HAP-1 (cell line): Measurements from ENCODE around the gene RALGPS1.

ENCODE experiments used
- DNase-seq, 2 experiments: peaks; one replicate each; pipeline ENCODE4 v3.0.0-alpha.2; 2016 to 2020; ENCODE audit warnings: low spot score in 2 of 2
- H3K27me3 ChIP-seq: fragments of 250-450 bp; sonication (Bioruptor Pico); 2 replicates; pipeline ENCODE4 v1.5.1; 2020; ENCODE audit warnings: low read depth, mild to moderate bottlenecking, moderate library complexity
- H3K36me3 ChIP-seq: fragments of 250-450 bp; sonication (Bioruptor Pico); replicated peaks from 2 replicates; pipeline ENCODE4 v1.5.1; 2020; ENCODE audit warnings: mild to moderate bottlenecking
- H3K4me1 ChIP-seq: fragments of 250-450 bp; sonication (Bioruptor Pico); 2 replicates; pipeline ENCODE4 v1.5.1; 2020; ENCODE audit warnings: mild to moderate bottlenecking
- H3K4me3 ChIP-seq: fragments of 250-450 bp; sonication (Bioruptor Pico); 2 replicates; pipeline ENCODE4 v1.5.1; 2020; ENCODE audit warnings: mild to moderate bottlenecking, moderate library complexity
- H3K9me3 ChIP-seq: fragments of 250-450 bp; sonication (Bioruptor Pico); 2 replicates; pipeline ENCODE4 v1.5.1; 2020; ENCODE audit warnings: mild to moderate bottlenecking, moderate library complexity
- in situ Hi-C: fragments of 300-500 bp; cut with MboI; formaldehyde crosslinking; loops from 3 replicates; pipeline ENCODE4 v1.14.3; 2020; ENCODE audit warnings: low sequenced_read_pairs, inconsistent platforms, mixed read lengths

RALGPS1 gene

DNA sequence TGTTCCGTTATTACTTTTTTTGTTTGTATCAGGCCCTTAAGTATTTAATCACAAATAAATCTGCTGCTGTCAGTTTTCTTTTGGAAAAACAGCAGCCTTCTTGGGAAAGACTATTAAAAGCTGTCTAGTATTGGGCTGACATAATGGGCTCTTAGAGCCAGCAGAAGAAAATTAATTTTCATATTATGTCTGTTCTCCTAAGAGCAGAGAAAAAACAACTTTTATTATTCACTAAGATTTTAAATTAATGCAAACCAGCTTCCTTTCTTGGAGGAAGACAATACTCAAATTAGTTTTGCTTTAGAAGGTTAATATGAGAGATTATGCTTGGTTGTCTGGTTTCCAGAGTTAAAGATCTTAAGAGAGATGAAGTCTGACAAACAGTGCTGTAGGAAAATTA, 319.4 kb downstream of the RALGPS1 start:
- Histone ChIP-seq H3K4me3 (no peak overlapping the region), H3K36me3 (no peaks in the 10 kb centered on the region), H3K4me1 (peaks cover 5% of the 10 kb centered on the region), H3K9me3 (no peaks in the 10 kb centered on the region), H3K27me3 (no peaks in the 10 kb centered on the region)
- in situ Hi-C loops, result no loop called here
- DNase-seq, result no peak

DNA sequence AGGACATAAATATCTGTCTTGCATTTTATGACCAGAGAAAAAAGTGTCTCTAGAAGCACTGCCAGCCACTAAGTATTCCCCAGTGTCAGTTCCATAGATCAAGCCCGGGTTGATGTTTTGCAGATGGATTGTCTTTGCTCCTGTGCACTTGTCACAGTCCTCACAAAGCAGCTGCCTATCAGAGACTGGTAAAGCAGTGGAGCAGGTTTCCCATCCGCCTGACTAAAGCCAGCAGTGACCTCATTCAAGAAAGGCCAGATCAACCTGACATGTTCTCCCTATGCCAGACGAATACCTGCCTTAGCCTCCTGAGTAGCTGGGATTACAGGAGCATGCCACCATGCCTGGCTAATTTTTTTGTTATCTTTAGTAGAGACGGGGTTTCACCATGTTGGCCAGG, 323.2 kb downstream of the RALGPS1 start:
- in situ Hi-C loops, result no loop called here
- DNase-seq, result no peak
- no peaks in the 10 kb centered on the region for H3K9me3 ChIP-seq
- no peak overlapping the region for H3K4me3 ChIP-seq
- H3K36me3 ChIP-seq, result no peaks in the 10 kb centered on the region
- no peaks in the 10 kb centered on the region for H3K27me3 ChIP-seq
- H3K4me1 ChIP-seq, result peaks cover 5% of the 10 kb centered on the region

DNA sequence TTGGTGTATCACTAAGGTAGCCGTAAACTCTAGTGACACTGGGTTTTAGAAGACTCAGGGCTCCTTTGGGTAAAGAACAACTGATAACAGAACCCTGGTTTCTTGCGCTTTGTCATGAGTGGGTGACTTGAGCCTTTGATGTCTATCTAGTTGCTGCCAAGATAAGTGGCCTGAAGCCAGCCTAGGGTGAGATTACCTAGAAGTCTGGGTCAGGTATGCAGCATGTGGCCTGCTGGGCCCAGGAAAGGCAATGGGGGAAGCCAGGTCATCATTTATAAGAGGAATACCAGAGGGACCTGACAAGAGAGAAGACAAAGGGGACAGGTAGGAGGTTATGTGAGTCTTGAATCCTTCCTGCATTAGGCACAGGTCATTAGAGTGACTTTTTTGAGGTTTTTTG, 326.8 kb downstream of the RALGPS1 start:
- Histone ChIP-seq H3K27me3 (no peaks in the 10 kb centered on the region), H3K4me3 (no peak overlapping the region), H3K4me1 (peaks cover 9% of the 10 kb centered on the region), H3K9me3 (no peaks in the 10 kb centered on the region), H3K36me3 (peaks cover 14% of the 10 kb centered on the region)
- in situ Hi-C loops, result no loop called here
- no peak for DNase-seq

DNA sequence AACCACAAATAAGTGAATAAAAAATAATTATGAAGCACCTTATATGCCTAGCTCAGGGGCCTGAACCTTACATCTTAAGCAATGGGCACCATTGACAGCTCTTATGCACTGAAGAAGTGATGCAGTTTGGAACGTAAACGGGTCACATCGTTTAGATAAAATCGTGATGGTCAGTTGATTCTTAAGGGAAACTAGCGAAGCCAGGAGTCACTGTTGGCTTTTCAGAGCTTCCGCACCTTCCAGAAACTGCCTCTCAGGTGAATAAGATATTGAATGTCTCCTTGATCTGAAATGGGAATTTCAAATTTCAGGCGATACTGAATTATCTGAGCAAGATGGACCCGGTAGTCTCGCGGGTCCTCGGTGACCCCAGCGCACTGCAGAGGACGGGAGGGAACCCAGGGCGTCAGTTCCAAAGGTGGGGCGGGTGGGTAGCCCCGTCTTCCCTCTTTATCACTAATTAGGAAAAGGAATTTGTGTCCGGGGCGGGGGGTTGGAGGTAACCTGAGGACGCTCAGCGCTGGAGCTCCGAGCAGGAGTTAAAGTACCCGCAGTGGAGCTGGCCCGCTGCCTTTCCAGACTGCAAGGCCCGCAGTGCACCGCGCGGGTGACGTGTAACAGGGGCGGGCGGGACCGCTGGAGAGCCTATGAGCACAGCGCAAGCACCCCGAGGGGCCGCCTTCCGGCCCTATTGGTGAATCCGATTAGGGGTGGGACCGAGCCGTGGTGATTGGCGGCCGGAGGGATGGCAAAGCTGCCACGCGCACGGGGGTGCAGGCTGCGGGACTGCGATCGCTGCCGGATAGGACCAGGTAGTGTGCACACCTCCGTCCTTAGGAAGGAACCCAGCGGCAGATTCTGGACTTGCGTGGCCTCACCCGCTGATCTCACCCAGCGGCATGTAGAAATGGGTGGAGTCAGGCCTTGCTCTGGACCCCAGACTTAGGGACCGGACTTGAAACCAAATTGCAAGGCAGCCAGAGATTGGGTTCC, 330.3 kb downstream of the RALGPS1 start:
- no peaks in the 10 kb centered on the region for H3K9me3 ChIP-seq
- DNase-seq, result peak; percentile 93 to 97
- H3K27me3 ChIP-seq, result no peaks in the 10 kb centered on the region
- H3K36me3 ChIP-seq, result peaks cover 14% of the 10 kb centered on the region
- in situ Hi-C loops, result no loop called here
- peak overlapping the region; percentile 51 for H3K4me3 ChIP-seq
- peaks cover 9% of the 10 kb centered on the region for H3K4me1 ChIP-seq

DNA sequence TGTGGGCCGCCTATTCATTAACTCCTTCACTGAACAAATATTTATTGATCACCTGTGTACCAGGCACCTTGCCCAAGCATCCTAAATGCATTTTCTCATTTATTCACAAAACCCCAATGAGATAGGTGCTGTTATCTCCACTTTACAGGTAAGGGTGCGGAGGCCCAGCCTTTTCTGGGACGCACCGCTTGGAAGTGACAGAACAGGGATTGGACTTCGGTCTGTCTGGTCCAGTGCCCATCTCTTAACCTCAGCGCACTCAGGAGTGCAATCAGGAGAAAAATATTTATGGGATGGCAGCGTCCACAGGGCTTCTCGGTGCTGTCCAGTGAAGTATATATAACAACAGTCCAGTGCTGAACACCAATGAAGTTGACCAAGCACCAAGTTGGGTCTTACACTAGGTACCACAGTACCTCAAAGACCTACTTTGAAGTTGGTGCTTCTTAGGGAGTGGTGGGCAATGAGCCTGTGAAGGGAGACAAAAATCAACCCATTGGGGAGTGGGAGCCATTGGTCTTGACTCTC, 331.1 kb downstream of the RALGPS1 start:
- Histone ChIP-seq H3K4me3 (peak overlapping the region; percentile 51), H3K27me3 (no peaks in the 10 kb centered on the region), H3K4me1 (peaks cover 9% of the 10 kb centered on the region), H3K9me3 (no peaks in the 10 kb centered on the region), H3K36me3 (peaks cover 14% of the 10 kb centered on the region)
- in situ Hi-C loops, result no loop called here
- DNase-seq, result no peak

DNA sequence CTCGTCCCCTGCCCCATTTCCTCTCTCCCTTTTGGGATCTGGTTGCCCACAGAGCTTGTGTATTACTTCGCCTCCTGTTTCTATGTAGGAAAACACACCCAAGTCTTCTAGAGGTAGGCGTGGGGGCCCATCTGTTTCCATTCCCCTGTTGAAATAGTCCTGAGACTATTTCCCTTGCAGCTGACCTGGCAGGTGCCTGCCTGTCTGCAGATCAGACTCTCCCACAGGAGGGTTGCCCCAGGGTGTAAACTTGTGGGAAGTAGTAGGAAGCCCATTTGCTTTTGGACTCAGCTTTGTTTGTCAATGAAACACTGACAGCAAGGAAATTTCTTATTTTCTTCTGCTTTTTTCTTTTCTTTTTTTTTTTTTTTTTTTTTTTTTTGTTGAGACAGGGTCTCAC, 333.7 kb downstream of the RALGPS1 start:
- H3K27me3 ChIP-seq, result no peaks in the 10 kb centered on the region
- in situ Hi-C loops, result no loop called here
- H3K4me3 ChIP-seq, result no peak overlapping the region
- H3K4me1 ChIP-seq, result peaks cover 9% of the 10 kb centered on the region
- H3K9me3 ChIP-seq, result no peaks in the 10 kb centered on the region
- no peak for DNase-seq
- H3K36me3 ChIP-seq, result peaks cover 14% of the 10 kb centered on the region

DNA sequence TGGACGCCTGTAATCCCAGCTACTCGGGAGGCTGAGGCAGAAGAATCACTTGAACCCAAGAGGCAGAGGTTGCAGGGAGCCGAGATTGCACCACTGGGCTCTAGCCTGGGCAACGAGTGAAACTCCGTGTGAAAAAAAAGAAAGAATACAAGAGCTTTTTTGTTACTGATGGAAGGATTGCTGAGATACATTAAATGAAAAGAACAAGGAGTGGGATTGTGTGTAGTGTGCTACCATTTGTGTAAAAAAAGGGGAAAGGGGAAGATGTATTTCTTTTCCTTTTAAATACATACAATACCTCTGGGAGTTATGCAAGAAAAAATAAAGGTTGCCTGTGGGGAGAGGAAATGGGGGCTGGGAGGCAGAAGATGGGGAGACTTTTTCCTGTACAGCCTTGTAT, 335.3 kb downstream of the RALGPS1 start:
- Histone ChIP-seq H3K4me3 (no peak overlapping the region), H3K4me1 (peaks cover 4% of the 10 kb centered on the region; the same call in 1 of the 2 replicates), H3K27me3 (no peaks in the 10 kb centered on the region), H3K9me3 (no peaks in the 10 kb centered on the region), H3K36me3 (no peaks in the 10 kb centered on the region; the same call in 1 of the 2 replicates)
- DNase-seq, result no peak
- in situ Hi-C loops, result no loop called here

DNA sequence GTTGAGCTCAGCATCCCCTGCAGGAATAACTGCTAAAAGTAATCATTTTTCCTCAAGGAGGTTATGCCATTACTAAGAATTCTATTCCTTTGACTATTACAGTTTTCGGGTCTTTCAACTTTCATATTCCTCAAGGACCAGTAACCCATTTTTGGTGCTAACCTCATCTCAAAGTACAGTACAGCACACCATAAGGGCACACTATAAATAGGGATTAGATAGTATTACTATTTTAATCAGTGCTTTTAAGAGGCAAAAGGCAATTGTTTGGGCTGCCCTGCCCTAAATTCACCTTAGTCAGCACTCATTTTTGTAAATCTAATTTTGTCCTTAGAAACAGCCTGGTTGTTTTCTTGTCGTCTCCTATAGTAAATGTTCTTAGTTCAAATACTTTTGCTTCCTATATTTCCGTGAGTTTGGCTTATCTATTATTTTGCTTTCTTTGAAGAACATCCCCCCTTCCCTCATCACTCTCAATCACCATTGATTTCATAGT, 336.4 kb downstream of the RALGPS1 start:
- in situ Hi-C loops, result no loop called here
- Histone ChIP-seq H3K4me3 (no peak overlapping the region), H3K4me1 (peaks cover 2% of the 10 kb centered on the region; the same call in 1 of the 2 replicates), H3K36me3 (no peaks in the 10 kb centered on the region; the same call in 1 of the 2 replicates), H3K27me3 (no peaks in the 10 kb centered on the region), H3K9me3 (no peaks in the 10 kb centered on the region)
- no peak for DNase-seq

DNA sequence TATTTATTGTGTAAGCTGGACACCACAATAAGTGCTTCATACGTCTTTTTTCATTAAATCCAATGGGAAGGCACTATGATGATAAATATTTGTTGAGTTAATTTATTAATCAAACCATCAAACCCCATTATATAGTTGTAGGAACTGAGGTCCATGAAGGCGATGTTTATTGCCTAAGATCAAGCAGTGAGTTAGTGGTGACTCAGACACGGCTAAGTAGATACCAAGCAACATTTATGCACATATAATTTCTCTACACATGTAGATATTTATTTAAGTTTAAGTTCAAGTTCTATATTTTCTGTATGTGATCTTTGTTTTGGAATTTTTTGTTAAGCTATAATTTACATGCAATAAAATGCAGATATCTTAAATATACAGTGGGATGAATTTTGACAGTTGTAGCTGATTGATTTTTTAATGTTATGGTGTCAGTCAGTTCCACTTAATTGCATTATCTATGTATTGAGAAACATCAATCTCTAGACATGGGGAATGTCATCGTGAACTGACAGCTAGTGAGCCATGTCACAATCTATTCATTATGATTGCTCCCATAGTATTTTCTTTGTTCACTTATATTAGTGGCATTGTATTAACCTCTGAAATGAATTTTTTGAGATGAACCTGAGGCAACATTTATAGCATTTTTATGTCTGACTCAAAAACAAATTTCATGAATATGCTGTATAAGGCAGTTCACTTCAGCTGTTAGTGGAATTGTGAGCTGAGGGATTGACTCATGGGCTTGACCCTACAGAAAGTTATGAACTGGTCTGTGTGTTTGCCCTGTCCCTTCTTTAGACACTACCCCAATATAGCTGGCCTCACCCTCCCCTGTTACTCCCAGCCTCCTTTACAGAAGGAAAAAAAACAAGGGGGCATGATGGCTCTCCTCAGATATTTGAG, 338.1 kb downstream of the RALGPS1 start:
- H3K27me3 ChIP-seq, result no peaks in the 10 kb centered on the region
- no peak for DNase-seq
- peaks cover 2% of the 10 kb centered on the region; the same call in 1 of the 2 replicates for H3K4me1 ChIP-seq
- in situ Hi-C loops, result no loop called here
- H3K4me3 ChIP-seq, result no peak overlapping the region
- H3K36me3 ChIP-seq, result no peaks in the 10 kb centered on the region; the same call in 1 of the 2 replicates
- no peaks in the 10 kb centered on the region for H3K9me3 ChIP-seq

DNA sequence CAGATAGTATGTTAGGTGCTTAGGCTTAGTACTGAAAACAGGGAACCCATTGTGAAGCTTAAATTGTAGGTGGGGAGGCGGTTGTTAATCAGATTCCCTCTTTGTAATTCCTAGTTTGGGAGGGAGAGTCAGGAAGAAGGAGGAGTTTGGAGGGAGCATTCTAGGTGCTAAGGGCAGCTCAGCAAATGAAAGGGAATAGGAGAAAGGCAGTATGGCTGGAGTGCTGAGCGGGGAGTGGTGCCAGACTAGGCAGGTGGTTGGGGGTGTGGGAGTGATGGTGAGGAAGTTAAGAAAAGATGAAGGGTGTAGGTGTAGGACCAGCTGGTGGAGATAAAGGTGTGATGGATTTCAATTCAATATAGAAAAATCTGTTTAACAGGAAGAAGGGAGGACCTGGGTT, 338.9 kb downstream of the RALGPS1 start:
- Histone ChIP-seq H3K9me3 (no peaks in the 10 kb centered on the region), H3K27me3 (no peaks in the 10 kb centered on the region), H3K4me1 (peaks cover 2% of the 10 kb centered on the region; the same call in 1 of the 2 replicates), H3K4me3 (no peak overlapping the region), H3K36me3 (no peaks in the 10 kb centered on the region; the same call in 1 of the 2 replicates)
- no peak for DNase-seq
- in situ Hi-C loops, result no loop called here

DNA sequence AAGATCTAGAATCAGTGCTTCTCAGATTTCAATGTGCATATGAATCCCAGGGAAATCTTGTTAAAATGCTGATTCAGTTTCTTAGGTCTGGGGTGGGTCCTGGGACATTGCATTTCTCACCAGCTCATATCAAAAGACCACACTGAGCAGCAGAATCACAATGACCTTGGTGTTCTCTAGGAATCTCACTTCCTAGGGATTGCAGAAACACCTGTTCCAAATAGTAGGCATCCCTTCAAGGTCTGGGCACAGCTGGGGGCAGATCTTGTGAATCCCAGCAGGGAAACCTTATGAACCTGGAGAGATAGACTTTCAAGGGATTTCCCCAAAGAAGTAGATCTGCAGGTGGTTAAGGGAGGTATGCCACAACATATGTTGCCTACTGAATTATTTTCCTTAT, 341.1 kb downstream of the RALGPS1 start:
- no peak for DNase-seq
- H3K4me3 ChIP-seq, result no peak overlapping the region
- in situ Hi-C loops, result no loop called here
- peaks cover 2% of the 10 kb centered on the region; the same call in 1 of the 2 replicates for H3K4me1 ChIP-seq
- H3K36me3 ChIP-seq, result no peaks in the 10 kb centered on the region; the same call in 1 of the 2 replicates
- H3K27me3 ChIP-seq, result no peaks in the 10 kb centered on the region
- H3K9me3 ChIP-seq, result no peaks in the 10 kb centered on the region

DNA sequence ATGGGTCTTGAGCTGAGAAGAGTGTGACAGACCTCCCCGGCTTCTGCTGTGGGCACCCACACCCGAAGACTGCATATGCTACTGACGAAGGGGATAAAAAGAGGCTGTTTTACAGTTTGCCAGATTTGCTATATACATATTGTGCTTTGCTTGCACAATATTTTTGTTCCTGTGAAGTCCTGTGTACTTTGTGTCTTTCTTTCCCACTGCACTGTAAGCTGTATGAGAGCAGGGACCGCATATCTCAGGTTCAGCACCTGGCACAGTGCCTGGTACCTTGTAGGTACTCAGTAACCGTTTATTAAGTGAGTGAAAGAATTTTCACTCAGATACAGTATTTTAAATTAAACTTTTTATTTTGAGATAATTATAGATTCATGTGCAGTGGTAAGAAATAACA, 341.7 kb downstream of the RALGPS1 start:
- H3K4me1 ChIP-seq, result peaks cover 2% of the 10 kb centered on the region; the same call in 1 of the 2 replicates

More for the DNA sequence above, 341.7 kb downstream of the RALGPS1 start:
- in situ Hi-C loops, result no loop called here
- Histone ChIP-seq H3K9me3 (no peaks in the 10 kb centered on the region), H3K27me3 (no peaks in the 10 kb centered on the region), H3K36me3 (no peaks in the 10 kb centered on the region; the same call in 1 of the 2 replicates), H3K4me3 (no peak overlapping the region)
- DNase-seq, result no peak
